GM19240 (cell line): ENCODE results near the gene PCGF2.

Experiments
- DNase-seq: peaks from one replicate; pipeline ENCODE4 v3.0.0; 2011; ENCODE audit warnings: low spot score; ENCODE audit not compliant: insufficient read length

Gene PCGF2

GRCh38 chr17:38704606-38705522 is 43.3 kb downstream of the PCGF2 start, which contains the start of gene MLLT6:
MLLT6 (plus strand) TSS chr17:38705273; CDS start chr17:38705633, 360 bp downstream.
- peak; percentile 77 for DNase-seq

- peak; percentile 84 for DNase-seq
These were observed 44.2 kb downstream of the PCGF2 start for GRCh38 chr17:38703742-38704605.

GRCh38 chr17:38702916-38703741 is 45.0 kb downstream of the PCGF2 start:
- DNase-seq, result peak; percentile 51

GRCh38 chr17:38702166-38702915 is 45.8 kb downstream of the PCGF2 start:
- DNase-seq, result peak; percentile 60

GRCh38 chr17:38701504-38702165 is 46.5 kb downstream of the PCGF2 start:
- no peak for DNase-seq

- no peak for DNase-seq
These were observed 49.4 kb downstream of the PCGF2 start for GRCh38 chr17:38698760-38699159.

- no peak for DNase-seq
These were observed 50.9 kb downstream of the PCGF2 start for GRCh38 chr17:38697061-38697820.

GRCh38 chr17:38693700-38694329 is 54.3 kb downstream of the PCGF2 start:
- DNase-seq, result no peak

GRCh38 chr17:38691154-38691553 is 57.0 kb downstream of the PCGF2 start:
- no peak for DNase-seq

- no peak for DNase-seq
These were observed 57.8 kb downstream of the PCGF2 start for GRCh38 chr17:38690386-38690785.

- no peak for DNase-seq
These were observed 60.9 kb downstream of the PCGF2 start for GRCh38 chr17:38687286-38687685.

- no peak for DNase-seq
These were observed 62.6 kb downstream of the PCGF2 start for GRCh38 chr17:38685491-38685890.
